HPDE6-E6E7 (cell line): ENCODE results near the gene LUZP4.
"Not testable (repeated sequence)": the region's sequence is repeated elsewhere in the genome, so short reads cannot be mapped to it uniquely, and the experiment has no call there.

Experiments used
- DNase-seq: peaks from one replicate; pipeline ENCODE4 v3.0.0; 2011; ENCODE audit warnings: missing footprints; ENCODE audit errors: extremely low spot score

Gene LUZP4, protein sequence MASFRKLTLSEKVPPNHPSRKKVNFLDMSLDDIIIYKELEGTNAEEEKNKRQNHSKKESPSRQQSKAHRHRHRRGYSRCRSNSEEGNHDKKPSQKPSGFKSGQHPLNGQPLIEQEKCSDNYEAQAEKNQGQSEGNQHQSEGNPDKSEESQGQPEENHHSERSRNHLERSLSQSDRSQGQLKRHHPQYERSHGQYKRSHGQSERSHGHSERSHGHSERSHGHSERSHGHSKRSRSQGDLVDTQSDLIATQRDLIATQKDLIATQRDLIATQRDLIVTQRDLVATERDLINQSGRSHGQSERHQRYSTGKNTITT

DNA sequence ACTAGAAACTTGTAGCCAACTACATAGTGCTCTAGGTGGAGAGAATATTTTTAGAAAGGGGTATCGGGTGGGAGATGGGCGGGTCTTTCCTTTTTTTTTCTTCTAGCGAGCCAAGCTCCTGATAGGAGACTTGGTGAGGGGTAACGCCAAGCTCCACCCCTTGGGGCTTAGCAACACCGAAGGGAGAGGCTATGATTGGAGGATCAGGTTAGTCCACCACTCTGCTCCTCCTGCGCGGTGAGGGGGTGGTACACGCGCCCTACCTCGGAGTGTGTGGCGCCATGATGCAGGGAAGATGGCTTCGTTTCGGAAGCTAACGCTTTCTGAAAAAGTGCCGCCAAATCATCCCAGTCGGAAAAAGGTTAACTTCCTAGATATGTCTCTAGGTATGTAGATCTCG, at the start of gene LUZP4:
TSS of gene LUZP4 (plus strand) at position 251 of the 400 bp plus-strand sequence. CDS start at position 296, 45 bp downstream.
- no peak for DNase-seq

DNA sequence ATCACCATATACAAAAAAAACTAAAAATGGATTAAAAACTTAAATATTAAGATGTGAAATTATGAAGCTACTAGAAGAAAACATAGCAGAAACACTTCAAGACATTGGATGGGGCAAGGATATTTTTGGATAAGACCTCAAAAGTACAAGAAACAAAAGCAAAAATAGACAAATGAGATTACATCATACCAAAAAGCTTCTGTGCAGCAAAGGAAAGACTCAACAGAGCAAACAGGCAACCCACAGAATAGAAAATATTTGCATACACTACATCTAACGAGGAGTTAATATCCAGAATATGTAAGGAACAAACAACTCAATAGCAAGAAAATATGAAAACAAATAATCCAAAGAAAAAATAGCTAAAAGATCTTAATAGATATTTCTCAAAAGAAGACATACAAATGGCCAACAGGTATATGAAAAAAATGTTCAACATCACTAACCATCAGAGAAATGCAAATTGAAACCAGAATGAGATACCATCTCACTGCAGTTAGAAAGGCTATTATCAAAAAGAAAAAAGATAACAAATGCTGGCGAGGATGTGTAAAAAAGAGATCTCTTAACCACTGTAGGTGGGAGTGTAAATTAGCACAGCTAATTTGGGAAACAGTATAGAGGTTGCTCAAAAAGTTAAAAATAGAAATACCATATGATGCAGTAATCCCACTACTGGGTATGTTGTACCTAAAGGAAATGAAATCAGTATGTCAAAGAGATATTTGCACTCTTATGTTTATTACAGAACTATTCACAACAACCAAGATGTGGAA, 37.9 kb upstream of the LUZP4 start:
- DNase-seq, result no peak

DNA sequence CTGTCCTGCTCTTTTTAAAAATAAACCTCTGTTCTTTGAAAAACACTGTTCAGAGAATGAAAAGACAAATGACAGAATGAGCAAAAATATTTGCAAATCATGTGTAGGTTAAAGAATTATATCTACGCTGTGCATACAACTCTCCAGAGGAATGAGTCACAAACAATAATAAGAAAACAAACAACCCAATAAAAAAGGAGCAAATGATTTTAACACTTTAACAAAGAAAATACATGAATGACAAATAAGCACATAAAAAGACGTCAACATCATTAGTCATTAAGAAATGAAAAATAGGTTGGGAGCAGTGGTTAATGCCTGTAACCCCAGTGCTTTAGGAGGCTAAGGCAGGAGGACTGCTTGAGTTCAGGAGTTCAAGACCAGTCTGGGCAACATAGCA, 34.5 kb upstream of the LUZP4 start:
- DNase-seq, result no peak

DNA sequence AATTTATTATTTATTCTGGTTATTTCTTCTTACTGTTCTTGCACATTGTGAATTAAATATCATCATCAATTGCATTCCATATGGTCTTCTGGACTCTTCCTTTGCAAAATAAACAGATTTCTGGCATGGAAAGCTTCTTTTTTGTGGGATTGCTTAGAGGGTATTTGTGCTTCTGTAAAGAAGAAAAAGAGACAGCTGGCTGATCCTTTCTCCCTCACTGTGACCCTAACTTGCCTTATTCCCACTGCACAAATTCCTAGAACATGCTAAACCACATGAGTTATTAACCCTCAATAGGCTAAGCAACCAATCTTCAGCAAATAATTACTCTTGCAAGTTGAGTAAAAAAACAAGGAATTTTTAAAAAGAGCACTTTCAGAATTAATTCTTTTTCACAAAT, 31.8 kb upstream of the LUZP4 start:
- DNase-seq, result no peak

DNA sequence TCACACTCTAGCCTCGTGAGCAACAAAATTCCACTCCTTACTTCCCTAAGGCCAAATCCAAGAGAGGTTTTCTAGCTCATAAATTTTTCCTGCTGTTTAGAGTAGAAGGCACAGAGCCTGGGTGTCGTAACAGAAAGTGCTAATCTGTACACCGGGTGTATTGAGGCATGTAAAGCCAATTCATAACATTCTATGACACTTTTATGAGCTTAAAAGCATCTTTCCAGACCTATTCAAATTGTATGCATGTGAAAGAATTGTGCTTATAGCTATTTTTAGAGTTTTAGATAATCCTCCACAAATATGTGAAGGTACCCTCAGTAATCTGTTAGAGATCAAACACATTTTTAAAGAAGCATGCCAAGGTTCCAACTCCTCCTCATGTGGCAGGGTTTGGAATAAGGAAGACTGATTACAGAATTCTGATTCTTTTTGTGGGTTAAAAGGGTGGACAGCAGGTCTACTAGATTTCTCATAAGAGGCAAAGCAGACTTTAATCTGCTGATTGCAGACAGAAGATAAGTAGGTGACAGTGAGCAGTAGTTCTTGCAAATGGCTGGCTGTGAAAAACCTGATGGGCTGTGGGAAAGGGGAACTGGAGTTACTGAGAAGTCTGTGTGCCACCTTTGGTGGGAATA, 30.2 kb upstream of the LUZP4 start:
- no peak for DNase-seq

DNA sequence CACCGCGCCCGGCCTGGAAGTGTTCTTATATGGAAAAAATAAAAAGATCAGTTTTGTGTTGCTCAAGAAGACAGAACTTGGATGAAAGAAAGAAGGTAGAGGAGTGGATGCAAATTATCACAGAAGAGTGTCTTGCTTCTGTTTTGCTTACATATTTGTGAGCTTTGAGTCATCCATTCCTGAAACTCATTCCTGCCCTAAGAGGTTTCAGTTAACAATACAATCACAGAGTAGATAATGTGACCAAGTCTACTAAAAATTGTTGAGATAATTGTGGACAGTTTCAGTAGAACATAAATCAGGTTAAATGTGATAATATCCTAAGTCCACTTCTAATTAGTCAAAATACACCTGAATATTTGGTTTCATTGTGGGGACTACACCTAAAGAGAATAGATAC, 29.2 kb upstream of the LUZP4 start:
- DNase-seq, result no peak

DNA sequence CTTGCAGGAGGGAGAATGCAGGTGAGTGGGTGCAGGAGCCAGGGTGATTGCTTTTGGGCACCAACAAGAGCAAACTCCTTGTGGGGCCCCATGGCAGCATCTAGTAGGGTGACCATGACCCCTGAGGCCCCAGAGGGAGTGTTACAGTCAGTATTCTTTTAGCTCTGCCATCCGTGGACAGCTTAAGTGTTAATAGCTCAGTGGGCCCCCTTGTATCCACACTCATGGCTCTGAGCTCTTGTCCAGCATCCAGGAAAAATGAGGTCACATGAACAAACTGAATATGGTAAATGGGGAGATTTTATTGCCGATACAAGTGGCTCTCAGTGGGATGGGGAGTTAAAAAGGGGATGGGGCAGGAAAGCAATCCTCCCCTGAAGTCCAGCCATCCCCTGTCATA, 28.4 kb upstream of the LUZP4 start:
- no peak for DNase-seq

DNA sequence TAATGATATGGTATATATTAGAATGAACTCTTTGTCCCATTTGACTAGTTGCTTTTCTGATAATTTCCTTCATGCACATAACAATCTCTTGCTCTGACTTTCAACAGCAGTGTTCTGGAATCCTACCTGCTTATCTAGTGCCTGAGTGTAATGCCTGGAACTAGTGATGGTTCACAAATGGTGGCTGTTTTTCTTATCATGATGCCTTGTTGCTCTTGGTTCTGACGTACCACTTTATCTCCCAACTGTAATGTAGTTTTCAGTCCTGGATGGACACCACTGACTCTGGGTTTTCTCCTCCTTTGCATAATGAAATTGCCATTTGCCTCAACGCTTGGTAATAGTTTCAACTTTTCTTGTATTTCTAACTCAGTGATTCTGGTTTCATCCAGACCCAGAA, 25.5 kb upstream of the LUZP4 start:
- DNase-seq, result no peak

DNA sequence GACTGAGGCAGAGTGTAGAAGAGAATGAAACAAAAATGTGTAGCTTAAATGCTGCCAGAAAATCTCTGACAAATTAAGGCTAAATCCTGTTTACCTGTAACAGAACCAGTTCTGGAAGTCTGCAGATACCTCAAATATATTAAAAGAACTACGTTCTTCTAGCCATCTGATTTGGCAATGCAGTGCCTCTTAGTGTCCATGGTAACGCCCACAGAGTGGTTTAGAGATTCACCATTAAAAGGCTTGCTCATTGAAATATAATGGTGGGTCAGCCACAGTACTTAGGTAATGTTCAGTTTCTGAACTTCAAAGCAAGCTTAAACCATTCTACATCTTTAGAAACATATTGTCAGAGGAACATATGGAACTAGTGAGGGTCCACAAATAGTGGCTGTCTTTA, 23.2 kb upstream of the LUZP4 start:
- no peak for DNase-seq

DNA sequence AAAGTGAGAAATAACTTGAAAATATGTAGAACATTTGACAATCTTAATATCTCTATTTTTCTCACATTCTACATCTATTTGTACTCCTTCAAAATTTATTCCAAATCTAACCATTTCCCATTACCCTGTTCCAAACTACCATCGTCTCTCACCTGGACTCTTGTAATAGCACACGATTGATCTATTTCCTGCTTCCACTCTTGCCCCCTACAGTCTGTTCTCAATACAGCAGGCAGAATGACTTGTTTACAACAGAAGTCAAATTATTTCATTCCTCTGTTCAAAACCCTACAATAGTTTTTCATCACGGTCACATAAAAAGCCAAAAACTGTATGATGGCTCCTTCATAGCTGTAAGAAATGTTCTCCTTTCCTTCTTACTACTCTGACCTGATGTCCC, 21.1 kb upstream of the LUZP4 start:
- no peak for DNase-seq

DNA sequence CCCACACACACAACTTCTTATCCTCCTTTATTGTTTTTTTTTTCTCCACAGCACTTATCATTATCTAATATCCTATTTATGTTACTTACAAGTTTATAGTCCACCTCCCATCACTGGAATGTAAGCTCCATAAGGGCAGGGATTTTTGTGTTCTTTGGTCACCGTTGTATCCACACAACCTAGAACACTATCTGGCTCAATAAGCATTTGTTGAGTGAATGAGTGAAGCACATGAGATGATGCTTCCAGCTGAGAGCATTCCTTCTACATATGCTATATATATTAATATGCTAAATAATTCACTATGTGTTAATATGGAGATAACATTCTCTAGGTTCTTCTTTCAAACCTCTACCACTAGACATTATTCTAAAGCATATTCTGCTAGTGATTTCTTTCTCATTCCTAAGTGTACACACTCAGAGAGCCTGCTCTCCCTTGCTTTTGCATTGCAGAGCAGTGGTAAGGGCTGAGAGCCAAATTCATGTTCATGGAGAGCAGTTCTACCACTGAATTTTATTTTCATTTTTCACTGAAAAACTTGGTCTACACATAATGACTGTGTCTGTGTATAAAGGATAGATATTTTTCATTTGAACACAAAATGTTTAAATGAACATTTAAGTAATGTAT, 20.3 kb upstream of the LUZP4 start:
- DNase-seq, result no peak

DNA sequence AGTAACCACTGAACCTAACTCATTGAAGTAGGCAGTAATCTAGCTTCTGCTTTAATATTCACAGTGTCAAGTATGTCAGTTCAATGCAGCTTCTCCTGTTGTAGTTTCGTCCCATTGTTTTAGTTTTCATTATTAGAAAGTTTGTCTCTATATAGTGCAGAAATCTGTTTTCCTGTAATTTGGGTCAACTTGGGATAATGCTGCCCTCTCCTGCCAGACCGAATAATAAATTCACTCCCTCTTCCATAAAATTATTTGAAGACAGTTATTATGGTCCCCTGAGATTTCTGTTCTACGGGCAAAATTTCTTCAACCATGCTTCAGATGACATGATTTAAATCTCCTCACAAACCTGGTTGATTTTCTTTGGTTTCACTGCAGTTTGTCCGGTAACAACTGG, 4.6 kb upstream of the LUZP4 start:
- DNase-seq, result no peak

DNA sequence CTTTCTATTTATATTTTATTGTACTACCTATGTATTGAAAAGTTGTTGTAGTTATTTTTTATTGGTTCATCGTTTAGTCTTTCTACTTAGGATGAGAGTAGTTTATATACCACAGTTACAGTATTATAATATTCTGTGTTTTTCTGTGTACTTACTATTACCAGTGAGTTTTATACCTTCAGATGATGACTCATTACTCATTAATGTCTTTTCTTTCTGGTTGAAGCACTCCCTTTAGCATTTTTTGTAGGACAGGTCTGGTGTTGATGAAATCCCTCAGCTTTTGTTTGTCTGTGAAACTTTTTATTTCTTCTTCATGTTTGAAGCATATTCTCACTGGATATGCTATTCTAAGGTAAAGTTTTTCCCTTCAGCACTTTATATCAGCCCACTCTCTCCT, 7.7 kb downstream of the LUZP4 start:
- no peak for DNase-seq

DNA sequence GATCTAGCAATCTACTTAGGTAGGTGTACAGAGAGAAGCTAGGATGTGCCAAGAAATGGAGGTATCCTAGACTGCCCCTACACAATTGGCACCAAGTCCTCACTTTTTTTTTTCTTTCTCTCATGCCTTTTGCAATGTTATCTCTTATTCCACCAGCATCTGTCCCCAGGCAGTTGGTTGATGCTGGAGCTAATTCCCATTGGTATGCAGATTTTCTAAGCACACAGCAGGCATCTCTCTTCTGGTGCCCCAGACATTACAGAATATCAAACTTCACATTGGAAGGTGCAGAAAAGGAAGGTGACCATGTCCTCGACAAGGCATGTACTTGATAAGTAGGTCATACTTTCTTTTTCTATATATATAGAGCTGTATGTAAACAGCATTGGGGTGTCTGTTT, 21.6 kb downstream of the LUZP4 start:
- DNase-seq, result no peak

DNA sequence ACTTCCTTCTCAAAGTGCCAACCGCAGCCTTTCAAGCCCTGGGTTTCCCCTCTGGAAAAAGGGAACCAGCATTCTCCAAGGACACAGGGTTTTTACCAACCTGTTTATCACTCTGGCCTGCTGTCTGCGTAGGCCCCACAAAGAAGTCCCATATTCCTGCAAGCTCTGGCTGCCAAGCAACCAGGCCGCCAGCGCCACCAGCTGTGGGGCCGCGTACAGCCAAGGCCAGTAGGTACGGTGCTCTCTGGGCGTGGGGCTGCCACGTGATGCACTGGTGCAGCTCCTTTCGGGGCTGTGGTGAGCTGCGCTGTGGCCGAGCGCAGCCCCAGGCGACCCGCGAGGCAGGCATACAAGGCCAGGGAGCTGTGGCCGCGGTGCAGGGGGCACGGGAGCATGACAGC, 22.1 kb downstream of the LUZP4 start:
- DNase-seq, result no peak

DNA sequence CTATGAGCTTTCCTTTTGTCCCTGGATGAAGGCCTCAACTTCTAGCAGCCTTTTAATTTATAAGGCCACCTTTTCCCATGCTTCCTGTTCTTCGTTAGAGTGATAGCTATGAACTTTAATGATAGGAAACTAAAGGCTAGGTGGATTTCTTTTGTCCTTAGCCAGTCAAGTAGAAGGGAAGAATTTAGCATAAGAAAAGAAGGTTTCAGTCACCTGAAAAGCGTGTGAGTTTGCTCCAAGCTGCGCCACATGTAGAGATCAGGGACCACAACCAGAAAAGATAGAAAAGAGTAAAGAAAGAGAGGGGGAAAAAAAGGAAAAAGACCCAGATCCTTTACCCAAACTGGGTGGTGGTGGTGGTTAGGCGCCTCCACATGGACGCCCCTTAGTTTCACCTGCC, 28.6 kb downstream of the LUZP4 start:
- DNase-seq, result no peak

DNA sequence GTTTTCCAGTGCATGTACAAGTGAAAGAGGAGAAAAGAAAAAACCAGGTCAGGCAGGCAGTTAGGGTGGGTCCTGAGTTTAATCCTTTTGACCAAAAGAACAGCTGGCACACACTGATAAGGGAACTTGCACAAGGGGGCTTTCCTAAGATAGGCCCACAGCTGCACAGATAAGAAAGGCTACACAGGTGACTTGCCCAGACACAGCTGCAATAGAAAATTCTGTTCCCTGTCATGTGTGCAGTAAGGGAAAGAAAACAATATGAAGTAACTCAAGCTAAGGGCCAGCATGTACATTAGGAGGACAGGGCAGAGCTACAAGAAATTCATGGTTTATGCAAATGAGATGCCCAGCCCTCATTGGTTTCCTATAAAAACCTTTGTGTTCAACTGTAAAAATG, 32.9 kb downstream of the LUZP4 start:
- DNase-seq, result no peak

DNA sequence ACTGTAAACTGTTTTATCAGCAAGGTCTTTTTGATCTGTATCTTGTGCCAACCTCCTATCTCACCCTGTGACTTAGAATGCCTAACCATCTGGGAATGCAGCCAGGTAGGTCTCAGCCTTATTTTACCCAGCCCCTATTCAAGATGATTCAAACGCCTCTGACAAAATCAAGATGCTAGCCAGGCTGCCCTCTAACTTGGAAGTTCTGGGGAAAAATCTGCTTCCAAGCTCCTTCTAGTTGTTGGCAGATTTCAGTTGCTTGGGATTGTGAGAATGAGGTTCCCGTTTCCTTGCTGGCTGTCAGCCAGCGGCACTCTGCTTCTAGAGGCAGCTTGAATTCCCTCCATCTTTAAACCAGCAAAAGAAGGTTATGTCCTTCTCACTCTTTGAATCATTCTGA, 34.7 kb downstream of the LUZP4 start:
- no peak for DNase-seq

DNA sequence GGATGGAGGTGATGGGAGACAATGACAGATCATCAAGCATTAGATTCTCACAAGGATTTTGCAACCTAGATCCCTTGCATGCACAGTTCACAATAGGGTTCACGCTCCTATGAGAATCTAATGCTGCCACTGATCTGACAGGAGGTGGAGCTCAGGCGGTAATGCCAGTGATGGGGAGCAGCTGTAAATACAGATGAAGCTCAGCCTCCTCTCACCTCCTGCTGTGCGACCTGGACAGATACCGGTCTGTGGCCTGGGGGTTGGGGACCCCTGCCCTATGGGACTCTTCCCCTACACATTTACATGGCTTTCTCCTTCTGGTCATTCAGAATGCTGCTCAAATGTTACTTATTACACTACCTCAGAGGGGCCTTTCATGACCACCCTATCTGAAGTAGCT, 39.8 kb downstream of the LUZP4 start:
- DNase-seq, result not testable (repeated sequence)

DNA sequence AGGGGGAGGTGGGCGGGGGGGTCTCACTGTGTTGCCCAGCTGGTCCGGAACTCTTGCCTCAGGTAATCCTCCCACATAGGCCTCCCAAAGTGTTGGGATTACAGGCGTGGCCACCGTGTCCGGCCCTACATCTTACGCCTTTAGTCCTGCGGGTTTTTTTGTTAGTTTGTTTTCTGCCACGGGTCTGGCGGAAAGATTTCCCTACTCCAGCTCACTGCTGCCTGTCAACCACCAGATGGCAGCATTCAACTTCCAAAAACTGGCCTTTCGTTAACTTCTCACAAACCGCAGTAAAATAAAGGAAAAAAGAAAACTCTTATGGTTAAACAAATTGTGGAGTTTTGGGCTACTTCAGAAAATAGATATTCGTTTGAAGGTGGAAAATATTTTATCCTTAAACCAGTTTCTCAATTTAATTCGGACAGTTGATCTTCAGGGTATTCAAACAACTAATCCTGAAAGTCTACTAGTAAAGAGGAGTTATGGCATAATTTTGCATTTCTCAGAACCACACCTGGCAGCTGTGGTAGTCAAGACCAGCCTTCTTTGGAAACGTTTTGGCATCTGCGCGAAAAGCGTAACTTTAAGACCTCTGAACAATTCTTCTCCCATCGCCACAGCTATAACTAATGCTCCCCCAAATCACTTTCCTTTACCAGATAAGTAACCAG, 41.1 kb downstream of the LUZP4 start:
- DNase-seq, result peak; percentile 31

DNA sequence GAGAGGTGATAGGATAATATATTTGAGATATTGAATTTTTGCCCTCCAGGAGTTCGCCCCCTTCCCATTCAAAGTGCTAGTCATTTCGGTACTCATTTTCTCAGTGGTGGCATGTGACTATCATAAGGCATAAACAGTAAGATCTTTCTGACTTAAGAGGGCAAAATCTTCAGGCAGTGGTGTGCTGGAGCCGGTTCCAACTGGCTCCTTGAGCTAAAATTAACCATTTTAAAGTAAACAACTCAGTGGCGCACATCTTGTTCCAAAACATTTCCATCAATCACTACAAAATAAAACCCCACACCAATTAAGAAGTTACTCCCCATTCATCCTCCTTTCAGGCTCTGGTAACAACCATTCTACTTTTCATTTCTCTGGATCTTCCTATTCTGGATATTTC, 43.3 kb downstream of the LUZP4 start:
- no peak for DNase-seq

DNA sequence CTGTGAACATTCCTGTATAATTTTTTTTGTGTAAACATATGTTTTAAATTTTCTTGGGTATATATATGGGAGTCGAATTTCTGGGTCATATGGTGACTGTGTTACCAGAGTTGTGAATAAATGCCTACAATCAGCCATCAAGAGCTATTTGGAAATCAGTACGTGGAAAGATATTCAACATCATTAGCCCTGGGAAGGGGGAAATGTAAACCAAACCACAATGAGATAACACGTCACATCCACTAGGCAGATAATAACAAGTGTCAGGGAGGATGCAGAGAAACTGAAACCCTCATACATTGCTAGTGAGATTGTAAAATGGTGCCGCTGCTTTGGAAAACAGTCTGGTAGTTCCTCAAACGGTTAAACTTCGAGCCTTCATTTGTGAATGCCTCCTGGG, 43.9 kb downstream of the LUZP4 start:
- no peak for DNase-seq
